Thyroid gland (tissue), 4 donors: ENCODE measurements around the gene NQO2. TPM values are rescaled to one million over a fixed set of nuclear protein-coding genes. Genes with fewer than 3 reads are reported as not detected.

Experiments used
- DNase-seq, 2 donors: peaks; one replicate each; pipeline ENCODE4 v3.0.0-alpha.2; 2019
- H3K27ac ChIP-seq, 3 donors: fragments of 200-600 bp; sonication (generic); 1 replicate in 2 of 3; 2 replicates in 1 of 3; pipeline ENCODE4 v1.5.1; 2016 to 2019; ENCODE audit warnings: mild to moderate bottlenecking in 1 of 3, moderate library complexity in 1 of 3
- H3K27me3 ChIP-seq: fragments of 200-600 bp; sonication (generic); one replicate; pipeline ENCODE4 v1.5.1; 2019
- H3K36me3 ChIP-seq, 2 donors: fragments of 200-600 bp; sonication (generic); one replicate each; pipeline ENCODE4 v1.5.1; 2016 to 2019
- H3K4me1 ChIP-seq, 2 donors: fragments of 200-600 bp; sonication (generic); one replicate each; pipeline ENCODE4 v1.5.1; 2017 to 2019
- H3K4me3 ChIP-seq, 3 donors: fragments of 200-600 bp; sonication (generic); replicated peaks in 1 of 3; 1 replicate in 2 of 3; 2 replicates in 1 of 3; pipeline ENCODE4 v1.5.1; 2016; ENCODE audit warnings: mild to moderate bottlenecking in 1 of 3
- H3K9me3 ChIP-seq: fragments of 200-600 bp; sonication (generic); one replicate; pipeline ENCODE4 v1.5.1; 2017
- CTCF ChIP-seq, 6 experiments: fragments of 200-600 bp in 3 of 6; fragments of 450-650 bp in 3 of 6; sonication (generic) in 3 of 6; IDR thresholded peaks; one replicate each; pipeline ENCODE4 v1.5.1; 2016 to 2019; ENCODE audit warnings: antibody characterized with exemption in 6 of 6, mild to moderate bottlenecking in 2 of 6, inconsistent platforms in 1 of 6, moderate library complexity in 1 of 6
- POLR2A ChIP-seq, 2 donors: fragments of 450-650 bp; IDR thresholded peaks; one replicate each; pipeline ENCODE4 v1.6.1; 2017; ENCODE audit warnings: antibody characterized with exemption in 2 of 2, mild to moderate bottlenecking in 2 of 2, moderate library complexity in 1 of 2
- WGBS, 2 donors: methylation state at CpG; one replicate each; pipeline ENCODE4 v1.1.5; 2017; 5-methylcytosine and 5-hydroxymethylcytosine counted together
- intact Hi-C: fragments of 100-400 bp; cut with DNase I; formaldehyde crosslinking; loops from one replicate; pipeline ENCODE4 v1.15.1; 2023
- total RNA-seq, 4 donors: library from RNA; depleted of rRNA; stranded (reverse); fragments of >200 nt; gene quantifications; one replicate each; pipeline ENCODE4 v1.2.3, GENCODE V29; 2016

NQO2 gene
- total RNA-seq, 4 donors from 2014 or later = 20.7 to 43.0 (median 36.3) TPM

GRCh38 chr6:3009930-3010329 is 10.2 kb downstream of the NQO2 start:
- Histone ChIP-seq H3K9me3 (no peaks in the 10 kb centered on the region), H3K27me3 (no peaks in the 10 kb centered on the region), H3K4me1 (no peaks in the 10 kb centered on the region), H3K36me3 (peaks cover 17 to 20% of the 10 kb centered on the region in 2 donors), H3K27ac (no peak overlapping the region), H3K4me3 (no peak overlapping the region)
- no peak for DNase-seq
- 80 to 91% methylated on average over 3 of the region's 3 CpGs for WGBS, 2 donors
- intact Hi-C loops = no loop called here
- TF ChIP-seq POLR2A (IDR thresholded peaks at IDR 0.05) (no peak), CTCF (IDR thresholded peaks at IDR 0.05) (no peak)

GRCh38 chr6:3011158-3011557 is 11.5 kb downstream of the NQO2 start:
- intact Hi-C loops = no loop called here
- H3K4me3 ChIP-seq = no peak overlapping the region
- H3K27me3 ChIP-seq = no peaks in the 10 kb centered on the region
- H3K36me3 ChIP-seq = peaks cover 20 to 24% of the 10 kb centered on the region in 2 donors
- no peak overlapping the region for H3K27ac ChIP-seq
- H3K9me3 ChIP-seq = no peaks in the 10 kb centered on the region
- H3K4me1 ChIP-seq = no peaks in the 10 kb centered on the region
- no peak for DNase-seq
- TF ChIP-seq POLR2A (IDR thresholded peaks at IDR 0.05) (no peak), CTCF (IDR thresholded peaks at IDR 0.05) (no peak)

- no peaks in the 10 kb centered on the region for H3K27me3 ChIP-seq
- no peak for DNase-seq
- H3K36me3 ChIP-seq = peaks cover 16 to 24% of the 10 kb centered on the region in 2 donors
- H3K9me3 ChIP-seq = no peaks in the 10 kb centered on the region
- no peak overlapping the region for H3K4me3 ChIP-seq
- intact Hi-C loops = no loop called here
- TF ChIP-seq CTCF (IDR thresholded peaks at IDR 0.05) = no peak
- no peak for TF ChIP-seq POLR2A (IDR thresholded peaks at IDR 0.05)
- no peaks in the 10 kb centered on the region for H3K4me1 ChIP-seq
- no peak overlapping the region for H3K27ac ChIP-seq
Measured at GRCh38 chr6:3011592-3011991, 11.9 kb downstream of the NQO2 start.

GRCh38 chr6:3013486-3013885 is 13.8 kb downstream of the NQO2 start:
- intact Hi-C loops = no loop called here
- peak in 1 of 2 donors; percentile 24 for DNase-seq
- H3K27me3 ChIP-seq = no peaks in the 10 kb centered on the region
- peaks cover 24 to 25% of the 10 kb centered on the region in 2 donors for H3K36me3 ChIP-seq
- TF ChIP-seq POLR2A (IDR thresholded peaks at IDR 0.05) = no peak
- TF ChIP-seq CTCF (IDR thresholded peaks at IDR 0.05) = no peak
- H3K9me3 ChIP-seq = no peaks in the 10 kb centered on the region
- no peaks in the 10 kb centered on the region for H3K4me1 ChIP-seq
- H3K27ac ChIP-seq = no peak overlapping the region
- 90 to 92% methylated on average over 2 of the region's 2 CpGs for WGBS, 2 donors
- H3K4me3 ChIP-seq = no peak overlapping the region

GRCh38 chr6:3013901-3014674 is 14.4 kb downstream of the NQO2 start:
- peaks cover 24 to 25% of the 10 kb centered on the region in 2 donors for H3K36me3 ChIP-seq
- H3K27me3 ChIP-seq = no peaks in the 10 kb centered on the region
- H3K27ac ChIP-seq = no peak overlapping the region
- no peaks in the 10 kb centered on the region for H3K9me3 ChIP-seq
- no peaks in the 10 kb centered on the region for H3K4me1 ChIP-seq
- DNase-seq = no peak
- 91 to 92% methylated on average over 18 of the region's 18 CpGs for WGBS, 2 donors
- no peak overlapping the region for H3K4me3 ChIP-seq
- intact Hi-C loops = no loop called here
- TF ChIP-seq CTCF (IDR thresholded peaks at IDR 0.05) (no peak), POLR2A (IDR thresholded peaks at IDR 0.05) (no peak)
